Right forelimb (tissue), 1 donor: ENCODE results near the gene CPNE1.
"Not testable (repeated sequence)": the region's sequence is repeated elsewhere in the genome, so short reads cannot be mapped to it uniquely, and the experiment has no call there.

Source experiments
- DNase-seq: peaks from one replicate; pipeline ENCODE4 v3.0.0-alpha.2; 2018

The CPNE1 gene

GRCh38 chr20:35664466-35665206 lies at the start of gene CPNE1, which contains the start of gene RBM12:
Gene CPNE1 (minus strand): TSS chr20:35664900. CDS start chr20:35632923, 31,977 bp downstream.
Gene RBM12 (minus strand): TSS chr20:35664900. CDS start chr20:35655322, 9,578 bp downstream.
- peak; percentile 97 for DNase-seq

DNA sequence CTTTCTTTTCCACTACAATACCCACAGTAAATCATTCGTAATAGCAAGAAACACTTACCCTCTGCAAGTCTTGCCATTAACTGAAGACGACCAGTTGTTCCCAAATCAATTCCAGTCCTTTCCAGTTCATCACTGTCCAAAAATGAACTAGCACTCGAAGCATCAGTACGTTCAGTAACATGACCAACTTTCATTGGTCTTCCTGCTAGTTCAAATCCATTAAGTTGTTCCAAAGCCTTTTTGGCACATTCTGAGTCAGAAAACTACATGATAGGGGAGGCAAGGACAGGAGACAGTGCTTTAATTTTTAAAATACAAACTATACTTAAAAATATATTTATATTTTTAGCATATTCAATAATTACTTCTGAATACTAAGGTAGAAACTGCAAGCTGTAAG lies 49.4 kb upstream of the CPNE1 start:
- no peak for DNase-seq

GRCh38 chr20:35713120-35713519 lies 48.4 kb upstream of the CPNE1 start:
- not testable (repeated sequence) for DNase-seq

DNA sequence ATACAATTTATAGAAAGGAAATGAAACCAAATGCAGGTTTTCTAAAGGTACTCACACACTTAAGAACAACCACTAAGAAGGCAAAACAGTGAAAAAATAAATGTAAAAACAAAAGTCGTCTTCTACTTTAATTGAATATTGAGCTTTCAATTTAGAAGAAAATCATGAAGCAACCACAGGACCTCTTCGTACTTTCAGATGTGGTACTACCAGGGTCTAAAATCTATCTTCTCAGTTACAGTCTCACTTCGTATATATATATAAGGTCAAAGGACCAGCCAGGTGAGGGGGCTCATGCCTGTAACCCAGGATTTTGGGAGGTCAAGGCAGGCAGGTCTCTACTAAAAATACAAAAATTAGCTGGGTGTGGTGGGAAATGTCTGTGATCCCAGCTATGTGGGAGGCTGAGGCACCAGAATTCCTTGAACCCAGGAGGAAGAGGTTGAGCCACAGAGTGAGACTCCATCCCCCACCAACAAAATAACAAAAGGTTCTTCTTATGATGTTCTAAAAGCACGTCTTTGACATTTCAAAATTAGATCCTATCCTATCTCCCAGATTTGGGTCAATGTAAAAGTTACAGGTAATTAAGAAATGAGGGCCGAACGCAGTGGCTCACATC lies 47.0 kb upstream of the CPNE1 start:
- DNase-seq = no peak

GRCh38 chr20:35710884-35711587 lies 46.3 kb upstream of the CPNE1 start:
- DNase-seq = no peak

DNA sequence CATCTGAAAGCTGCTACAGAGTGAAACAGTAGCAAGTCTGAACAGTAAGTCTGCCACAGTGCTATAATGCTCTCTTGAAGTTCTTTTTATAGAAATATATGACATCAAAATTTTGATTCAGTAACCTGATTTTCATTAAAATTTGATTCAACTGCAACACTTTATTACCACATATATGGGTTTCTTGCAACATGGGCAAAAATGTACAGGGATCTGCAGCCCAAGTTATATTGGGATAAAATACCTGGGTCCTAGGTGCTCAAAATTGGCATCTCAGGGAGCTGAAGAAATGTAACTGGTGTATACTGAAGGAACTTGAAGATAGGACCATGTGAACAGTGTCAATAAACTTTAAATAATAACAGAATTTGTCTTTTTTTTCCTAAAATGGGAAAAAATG lies 45.3 kb upstream of the CPNE1 start:
- no peak for DNase-seq

DNA sequence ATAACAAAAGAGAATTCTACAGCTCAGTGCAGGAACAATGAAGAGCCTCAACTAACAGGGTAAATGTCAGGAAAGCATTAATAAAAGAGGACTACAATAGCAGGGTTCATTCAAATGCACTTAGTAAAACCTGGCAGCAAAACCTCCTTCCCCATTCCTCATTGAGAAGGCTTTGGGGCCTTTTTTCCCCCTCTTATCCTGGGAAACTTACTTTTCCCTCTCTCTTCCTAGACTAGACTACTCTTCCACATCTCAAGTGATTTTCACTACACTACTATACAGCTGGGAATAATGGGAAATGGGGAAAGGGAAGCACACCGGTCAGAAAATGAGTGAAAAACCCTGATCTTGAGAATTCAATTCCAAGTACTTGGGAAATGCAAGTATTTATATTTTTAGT lies 44.6 kb upstream of the CPNE1 start:
- DNase-seq = no peak

GRCh38 chr20:35708502-35708901 lies 43.8 kb upstream of the CPNE1 start:
- no peak for DNase-seq

GRCh38 chr20:35706591-35707529 lies 42.2 kb upstream of the CPNE1 start:
- DNase-seq = not testable (repeated sequence)

DNA sequence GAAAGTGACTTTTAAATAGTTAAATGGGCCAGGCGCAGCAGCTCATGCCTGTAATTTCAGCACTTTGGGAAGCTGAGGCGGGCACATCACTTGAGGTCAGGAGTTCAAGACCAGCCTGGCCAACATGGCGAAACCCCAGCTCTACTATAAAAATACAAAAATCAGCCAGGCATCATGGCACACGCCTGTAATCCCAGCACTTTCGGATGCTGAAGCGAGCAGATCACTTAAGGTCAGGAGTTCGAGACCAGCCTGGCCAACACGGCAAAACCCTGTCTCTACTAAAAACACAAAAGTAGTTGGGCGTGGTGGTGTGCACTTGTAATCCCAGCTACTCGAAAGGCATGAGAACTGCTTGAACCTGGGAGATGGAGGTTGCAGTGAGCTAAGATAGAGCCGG lies 41.2 kb upstream of the CPNE1 start:
- DNase-seq = not testable (repeated sequence)

GRCh38 chr20:35704514-35705261 lies 40.0 kb upstream of the CPNE1 start:
- DNase-seq = no peak

GRCh38 chr20:35702824-35703695 lies 38.4 kb upstream of the CPNE1 start:
- no peak for DNase-seq

GRCh38 chr20:35702051-35702823 lies 37.5 kb upstream of the CPNE1 start:
- no peak for DNase-seq

- DNase-seq = no peak
Observed at GRCh38 chr20:35700625-35701148, 36.0 kb upstream of the CPNE1 start.

DNA sequence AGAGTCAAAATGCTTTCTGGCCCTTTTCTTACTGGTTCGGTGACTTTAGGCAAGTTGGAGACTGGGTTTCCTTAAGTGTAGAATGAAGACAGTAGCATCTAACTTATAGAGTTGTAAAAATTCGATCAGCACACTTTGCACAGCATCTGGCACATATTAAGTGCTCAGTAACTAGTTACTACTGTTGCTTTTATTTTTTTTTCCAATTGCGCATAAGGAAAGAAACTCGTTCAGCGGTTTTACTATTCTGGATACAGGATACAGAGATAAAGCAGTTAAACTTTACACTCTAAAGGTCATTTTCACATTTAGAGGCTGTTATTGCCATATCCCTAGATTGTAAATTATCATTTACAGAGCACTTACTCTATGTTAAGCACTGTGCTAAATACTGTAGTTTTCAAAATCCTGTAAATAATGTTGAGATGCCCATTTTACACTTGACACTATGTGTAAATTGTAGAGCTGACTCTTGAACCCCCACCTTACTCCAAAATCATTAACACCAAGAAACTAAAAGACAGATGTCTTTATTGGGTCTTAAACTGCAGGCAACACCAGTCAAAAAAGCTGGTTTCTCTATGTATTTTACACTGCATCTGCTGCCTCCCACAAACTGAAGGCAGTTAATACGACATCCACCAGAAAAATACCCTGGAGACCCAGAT lies 35.4 kb upstream of the CPNE1 start:
- no peak for DNase-seq

GRCh38 chr20:35699127-35699956 lies 34.6 kb upstream of the CPNE1 start, which contains the start of the genes NFS1 and ROMO1:
Gene NFS1 (minus strand): TSS chr20:35699352. CDS start chr20:35699288, 64 bp downstream.
Gene ROMO1 (plus strand): TSS chr20:35699405. CDS start chr20:35699633, 228 bp downstream.
- DNase-seq = peak; percentile 92

- no peak for DNase-seq
Observed at GRCh38 chr20:35698298-35699126, 33.8 kb upstream of the CPNE1 start.
